GM23248 (cell line): ENCODE data around the gene GDPD5.

Source experiments
- EZH2 ChIP-seq: fragments of 200-600 bp; sonication (generic); IDR thresholded peaks from 2 replicates; pipeline ENCODE4 v1.6.1; 2018; ENCODE audit warnings: antibody characterized with exemption, mild to moderate bottlenecking; ENCODE audit not compliant: insufficient read depth, poor library complexity, severe bottlenecking
- EZH2phosphoT487 ChIP-seq: fragments of 200-600 bp; sonication (generic); IDR thresholded peaks from 2 replicates; pipeline ENCODE4 v1.6.1; 2018; ENCODE audit warnings: antibody characterized with exemption, moderate library complexity, mild to moderate bottlenecking, low read depth; ENCODE audit not compliant: insufficient read depth

DNA sequence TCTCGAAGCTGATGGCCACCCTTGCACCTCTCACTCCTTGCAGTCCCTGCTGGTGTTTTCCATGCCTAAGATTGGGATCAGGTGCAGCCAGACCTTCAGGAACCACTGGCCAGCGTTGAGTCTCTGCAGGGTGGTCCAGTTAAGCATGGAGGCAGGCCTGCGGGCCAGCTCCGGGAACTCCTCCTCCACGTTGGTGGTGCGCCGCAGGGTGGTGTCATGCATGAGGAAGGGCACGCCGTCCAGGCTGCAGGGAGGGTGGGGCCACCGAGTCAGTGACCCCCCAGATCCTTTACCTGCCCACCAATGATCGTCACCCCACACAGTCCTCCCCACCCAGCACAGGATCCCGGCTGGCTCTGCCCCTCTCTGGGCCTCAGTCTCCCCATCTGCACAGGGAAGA lies 82.7 kb downstream of the GDPD5 start:
- TF ChIP-seq EZH2 (no peak), EZH2phosphoT487 (no peak)
